Stimulated activated CD8-positive, alpha-beta memory T cell treated with anti-CD3 and anti-CD28 coated beads, Interleukin-7, amount 100 ng/mL, for 24 hours (primary cell): ENCODE data around the gene HRG.
"Not testable (repeated sequence)": the region's sequence is repeated elsewhere in the genome, so short reads cannot be mapped to it uniquely, and the experiment has no call there.

Experiments used
- DNase-seq: peaks from one replicate; pipeline ENCODE4 v3.0.0-alpha.2; 2020; ENCODE audit warnings: low read depth

The HRG gene, protein sequence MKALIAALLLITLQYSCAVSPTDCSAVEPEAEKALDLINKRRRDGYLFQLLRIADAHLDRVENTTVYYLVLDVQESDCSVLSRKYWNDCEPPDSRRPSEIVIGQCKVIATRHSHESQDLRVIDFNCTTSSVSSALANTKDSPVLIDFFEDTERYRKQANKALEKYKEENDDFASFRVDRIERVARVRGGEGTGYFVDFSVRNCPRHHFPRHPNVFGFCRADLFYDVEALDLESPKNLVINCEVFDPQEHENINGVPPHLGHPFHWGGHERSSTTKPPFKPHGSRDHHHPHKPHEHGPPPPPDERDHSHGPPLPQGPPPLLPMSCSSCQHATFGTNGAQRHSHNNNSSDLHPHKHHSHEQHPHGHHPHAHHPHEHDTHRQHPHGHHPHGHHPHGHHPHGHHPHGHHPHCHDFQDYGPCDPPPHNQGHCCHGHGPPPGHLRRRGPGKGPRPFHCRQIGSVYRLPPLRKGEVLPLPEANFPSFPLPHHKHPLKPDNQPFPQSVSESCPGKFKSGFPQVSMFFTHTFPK

DNA sequence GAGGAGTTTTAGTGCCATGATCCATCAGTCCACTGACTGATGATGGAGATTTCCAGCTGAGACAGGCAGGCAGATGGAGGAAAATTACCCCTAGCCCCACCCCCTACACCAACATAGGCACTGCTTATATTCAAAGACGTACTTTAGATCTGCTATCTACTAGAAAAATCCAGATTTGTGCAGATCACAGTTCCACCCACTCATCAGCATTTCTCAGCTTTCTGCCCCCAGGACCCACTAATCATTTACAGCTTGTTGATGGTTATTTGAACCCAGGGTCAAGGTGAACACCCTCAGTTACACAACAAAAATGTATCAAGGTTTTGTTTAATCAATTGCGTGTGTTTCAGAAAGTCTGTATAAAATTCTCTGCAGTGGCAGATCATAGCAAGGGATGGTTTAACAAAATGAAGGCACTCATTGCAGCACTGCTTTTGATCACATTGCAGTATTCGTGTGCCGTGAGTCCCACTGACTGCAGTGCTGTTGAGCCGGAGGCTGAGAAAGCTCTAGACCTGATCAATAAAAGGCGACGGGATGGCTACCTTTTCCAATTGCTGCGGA, at the start of gene HRG:
Gene HRG (plus strand): TSS at position 390 of the 564 bp plus-strand sequence. CDS start 18 bp downstream, at position 408.
- no peak for DNase-seq

DNA sequence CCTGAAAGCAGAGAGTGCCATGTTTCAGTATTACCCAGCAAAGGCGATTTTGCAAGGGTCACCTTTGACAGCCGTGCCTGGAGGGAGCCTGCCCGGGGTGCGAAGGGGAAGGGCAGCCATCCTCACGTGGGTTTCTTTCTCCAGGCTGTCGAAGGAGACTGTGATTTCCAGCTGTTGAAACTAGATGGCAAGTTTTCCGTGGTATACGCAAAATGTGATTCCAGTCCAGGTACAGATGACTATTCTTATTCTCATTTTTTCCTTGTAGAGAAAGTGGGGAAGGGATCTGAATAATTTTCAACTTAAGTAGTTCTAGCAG, 49.6 kb upstream of the HRG start:
- no peak for DNase-seq

DNA sequence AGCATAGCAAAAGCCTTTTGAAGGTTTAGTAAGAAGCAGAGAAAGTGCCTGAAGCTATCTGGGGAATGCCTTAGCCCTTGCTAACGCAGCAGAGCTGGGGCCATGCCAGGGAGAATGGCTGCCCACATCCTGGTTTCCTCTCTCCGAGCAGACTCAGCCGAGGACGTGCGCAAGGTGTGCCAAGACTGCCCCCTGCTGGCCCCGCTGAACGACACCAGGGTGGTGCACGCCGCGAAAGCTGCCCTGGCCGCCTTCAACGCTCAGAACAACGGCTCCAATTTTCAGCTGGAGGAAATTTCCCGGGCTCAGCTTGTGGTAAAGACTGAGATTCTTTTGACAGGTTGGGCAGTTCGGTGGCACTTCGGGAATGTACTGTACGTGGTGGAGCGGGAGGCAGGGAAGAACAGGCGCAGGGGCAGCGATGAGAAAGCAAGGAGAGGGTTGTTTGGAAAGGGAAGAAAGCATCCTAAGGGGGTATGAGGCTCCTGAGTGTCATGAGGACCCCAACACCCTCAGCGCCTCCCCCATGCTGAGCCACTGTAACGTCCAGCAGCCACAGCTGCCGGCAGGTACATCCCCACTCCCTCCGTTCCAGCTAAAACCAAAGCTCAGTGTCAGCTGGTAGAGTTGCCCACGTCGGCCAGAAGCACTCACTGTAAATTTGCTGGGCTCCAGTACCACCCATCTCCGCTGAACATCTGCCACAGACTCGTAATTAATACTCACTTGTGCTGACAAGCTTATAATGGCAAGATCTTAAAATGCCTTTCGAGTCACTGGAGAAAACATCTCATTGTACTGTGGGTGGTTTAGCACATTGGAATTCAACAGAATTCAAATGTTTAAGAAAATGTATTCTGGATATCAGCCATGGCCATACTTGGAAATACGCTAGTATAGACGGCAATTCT, 48.5 kb upstream of the HRG start:
- DNase-seq = peak; percentile 69

DNA sequence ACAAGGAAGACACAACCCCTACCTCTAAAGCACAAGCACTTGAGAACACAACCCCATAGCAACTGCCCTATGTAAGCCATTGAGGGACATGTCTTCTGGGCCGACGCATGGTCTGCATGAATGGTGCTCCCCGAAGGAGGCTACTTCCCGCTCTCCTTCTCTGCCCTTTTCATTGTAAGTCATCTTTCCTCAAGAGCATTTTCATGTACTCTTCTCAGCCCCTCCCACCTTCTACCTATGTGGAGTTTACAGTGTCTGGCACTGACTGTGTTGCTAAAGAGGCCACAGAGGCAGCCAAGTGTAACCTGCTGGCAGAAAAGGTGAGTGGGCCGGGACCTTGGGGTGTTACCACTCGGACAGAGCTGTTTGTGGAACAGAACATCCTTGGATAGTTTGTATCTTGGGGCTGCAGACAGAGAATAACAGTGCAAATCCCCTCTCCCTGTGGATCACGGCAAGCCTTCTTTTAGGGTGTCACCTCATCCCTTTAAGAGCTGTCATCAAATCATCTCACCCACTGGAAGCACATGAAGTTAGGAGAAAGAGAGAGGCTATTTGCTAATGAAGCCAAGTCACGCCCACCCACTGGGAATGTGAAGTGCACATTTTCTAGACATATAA, 47.4 kb upstream of the HRG start:
- DNase-seq = no peak

DNA sequence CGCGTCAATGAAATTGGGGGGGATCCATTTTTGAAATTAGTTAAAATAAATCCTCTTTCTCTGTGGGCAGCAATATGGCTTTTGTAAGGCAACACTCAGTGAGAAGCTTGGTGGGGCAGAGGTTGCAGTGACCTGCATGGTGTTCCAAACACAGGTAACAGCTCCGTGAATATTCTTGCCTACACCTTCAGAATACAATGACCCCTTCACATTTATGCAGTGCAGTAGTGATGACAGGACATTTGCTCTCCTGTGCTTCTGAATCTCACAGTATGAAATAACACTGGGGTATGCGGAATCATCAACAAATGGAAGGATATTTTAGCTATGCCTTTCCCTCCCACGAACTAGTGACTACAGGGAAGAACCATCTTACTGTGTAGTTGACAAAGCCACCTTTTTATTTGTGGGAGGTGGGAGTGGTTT, 46.0 kb upstream of the HRG start:
- DNase-seq = no peak

DNA sequence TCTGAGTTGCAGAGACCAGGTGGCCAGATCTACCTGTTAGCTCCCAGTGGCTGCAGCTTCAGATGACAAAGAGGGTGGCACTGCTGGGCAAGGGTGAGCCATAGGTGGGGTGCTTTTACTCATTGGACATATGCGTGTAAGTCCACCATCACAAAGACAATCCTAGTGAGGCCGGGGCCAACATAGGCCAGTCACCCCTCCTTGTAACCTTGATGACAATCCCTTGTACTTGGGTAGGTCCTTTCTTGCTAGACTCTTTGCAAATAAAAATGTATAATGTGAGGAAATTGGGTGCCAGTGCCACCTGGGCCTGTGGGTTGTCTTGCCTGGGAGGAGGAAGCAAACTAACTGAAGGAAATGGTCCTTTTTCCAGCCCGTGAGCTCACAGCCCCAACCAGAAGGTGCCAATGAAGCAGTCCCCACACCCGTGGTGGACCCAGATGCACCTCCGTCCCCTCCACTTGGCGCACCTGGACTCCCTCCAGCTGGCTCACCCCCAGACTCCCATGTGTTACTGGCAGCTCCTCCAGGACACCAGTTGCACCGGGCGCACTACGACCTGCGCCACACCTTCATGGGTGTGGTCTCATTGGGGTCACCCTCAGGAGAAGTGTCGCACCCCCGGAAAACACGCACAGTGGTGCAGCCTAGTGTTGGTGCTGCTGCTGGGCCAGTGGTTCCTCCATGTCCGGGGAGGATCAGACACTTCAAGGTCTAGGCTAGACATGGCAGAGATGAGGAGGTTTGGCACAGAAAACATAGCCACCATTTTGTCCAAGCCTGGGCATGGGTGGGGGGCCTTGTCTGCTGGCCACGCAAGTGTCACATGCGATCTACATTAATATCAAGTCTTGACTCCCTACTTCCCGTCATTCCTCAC, 45.4 kb upstream of the HRG start:
- no peak for DNase-seq

DNA sequence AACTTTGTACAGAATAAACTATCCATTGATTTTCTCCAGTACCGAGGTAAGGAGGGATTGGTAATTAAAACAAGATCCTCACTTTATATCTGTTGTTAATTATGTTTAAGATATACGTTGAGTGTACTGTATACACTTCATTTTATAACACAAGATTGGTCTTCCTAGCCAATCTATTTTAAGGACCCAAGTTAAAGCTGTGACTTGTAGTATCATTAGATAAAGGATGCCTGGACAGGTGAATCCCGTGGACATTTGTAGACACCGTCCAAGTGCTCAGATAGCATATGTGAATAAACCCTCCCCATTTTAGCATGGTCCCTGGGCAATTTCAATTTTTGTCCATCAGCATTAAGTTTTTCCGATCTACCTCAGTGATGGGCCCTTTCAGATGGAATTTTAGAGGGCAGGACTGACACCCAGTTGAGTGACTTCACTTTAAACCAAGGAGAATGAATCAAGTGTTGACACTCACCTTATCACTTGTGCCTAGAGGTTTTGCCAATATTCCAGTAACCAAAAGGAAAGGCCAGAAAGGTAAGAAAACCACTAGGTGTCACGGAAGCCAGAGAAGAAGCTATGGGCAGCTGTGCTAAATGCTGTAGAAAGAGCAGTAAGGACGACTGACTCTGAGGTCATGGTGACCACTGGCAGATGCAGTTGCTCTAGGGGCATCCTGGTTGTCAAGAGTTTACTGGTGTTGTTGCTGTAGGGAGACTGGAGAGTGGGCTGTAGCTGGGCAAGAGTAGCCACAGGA, 43.7 kb upstream of the HRG start:
- no peak for DNase-seq

DNA sequence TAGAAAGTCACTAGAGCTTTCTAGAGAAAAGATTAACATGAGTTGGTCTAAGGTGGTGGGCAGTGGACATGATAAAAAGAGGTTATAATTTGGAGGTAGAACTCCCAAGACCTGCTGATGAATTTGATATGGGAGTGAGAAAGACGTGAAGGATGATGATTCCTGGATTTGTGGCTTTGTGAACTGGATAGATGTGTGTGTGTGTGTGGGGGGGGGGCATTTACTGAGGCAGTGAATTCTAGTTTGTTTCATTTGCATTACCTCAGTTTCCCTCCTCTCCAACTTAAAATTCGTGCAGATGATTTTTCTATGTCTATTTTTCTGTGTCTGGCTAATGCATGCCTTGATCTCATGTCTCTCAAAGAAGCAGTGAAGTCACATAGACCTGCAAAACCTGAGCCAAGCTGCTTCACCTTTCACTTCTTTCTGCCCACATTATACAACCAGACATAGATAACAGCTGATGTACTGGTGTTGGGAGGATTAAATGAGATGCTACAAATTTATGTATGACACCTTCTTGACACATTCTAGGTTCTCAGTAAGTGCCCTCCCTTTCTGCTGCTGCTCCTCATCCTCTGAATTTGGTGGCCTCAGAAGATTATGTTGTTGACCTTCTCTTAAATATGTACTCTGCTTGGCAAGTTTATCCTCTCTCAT, 43.0 kb upstream of the HRG start:
- no peak for DNase-seq

DNA sequence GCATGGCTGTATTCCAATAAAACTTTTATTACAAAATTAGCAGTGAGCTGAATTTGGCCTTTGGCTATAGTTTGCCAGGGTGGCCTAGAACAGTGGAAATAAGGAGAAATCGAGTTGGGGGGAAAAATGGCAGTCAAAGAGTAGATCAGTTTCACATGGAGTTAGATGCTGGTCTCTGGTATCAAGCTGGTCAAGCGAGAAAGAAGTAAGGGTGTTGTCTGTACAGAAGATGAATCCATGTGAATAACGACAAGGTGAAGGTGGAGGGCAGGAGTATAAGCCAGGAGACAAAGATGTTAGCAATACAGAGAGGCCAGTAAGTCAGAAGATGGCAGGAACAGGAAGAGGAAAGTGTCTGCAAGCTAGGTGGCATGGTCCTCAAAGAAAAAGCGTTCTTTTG, 41.2 kb upstream of the HRG start:
- DNase-seq = no peak

DNA sequence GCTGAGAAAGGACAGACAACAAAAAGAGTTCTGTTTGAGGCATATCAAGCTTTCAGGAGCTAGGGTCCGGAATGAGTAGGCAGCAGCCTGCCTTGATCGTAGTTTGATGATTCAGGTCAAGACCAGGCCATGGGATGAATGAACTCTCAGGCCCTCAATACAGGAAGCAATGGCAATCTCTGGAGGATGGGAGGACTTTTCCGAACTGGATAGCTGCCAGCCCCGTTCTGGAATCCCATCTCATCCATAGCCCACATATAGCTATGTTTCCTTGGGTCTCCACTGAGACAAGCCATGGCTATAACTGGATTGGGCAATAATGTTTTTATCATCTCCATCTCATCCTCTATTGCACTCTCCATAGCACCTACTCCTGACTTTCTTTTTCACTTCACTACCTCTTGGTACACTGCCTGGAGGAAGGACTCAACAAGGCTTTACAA, 40.2 kb upstream of the HRG start:
- no peak for DNase-seq

DNA sequence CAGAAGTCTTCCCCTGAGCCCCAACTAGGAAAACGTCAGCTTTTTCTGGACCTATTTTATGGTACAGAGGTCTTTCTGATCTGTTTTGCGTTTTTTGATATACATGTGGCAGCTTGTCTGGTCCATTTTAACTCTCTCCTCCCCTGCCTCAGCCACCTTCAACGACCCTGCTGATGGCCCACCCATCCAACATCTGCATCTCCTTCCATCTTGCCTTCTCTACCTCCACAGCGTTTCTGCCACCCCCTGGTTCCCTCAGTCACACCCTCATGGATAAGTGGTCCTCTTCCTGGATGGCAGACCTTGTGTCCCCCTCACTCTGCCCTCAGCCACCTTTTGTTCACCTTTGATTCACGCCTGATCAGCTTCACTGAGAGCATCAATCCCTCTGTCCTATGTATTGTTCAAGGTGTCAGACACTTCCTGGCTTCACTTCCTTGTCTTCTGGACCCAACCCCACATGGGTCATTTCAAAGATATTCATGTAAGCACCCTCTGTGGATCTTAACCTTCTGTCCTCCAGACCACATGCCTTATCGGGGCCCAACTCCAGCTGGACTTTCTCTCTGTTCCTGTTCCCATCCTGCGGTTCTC, 39.5 kb upstream of the HRG start:
- DNase-seq = no peak

DNA sequence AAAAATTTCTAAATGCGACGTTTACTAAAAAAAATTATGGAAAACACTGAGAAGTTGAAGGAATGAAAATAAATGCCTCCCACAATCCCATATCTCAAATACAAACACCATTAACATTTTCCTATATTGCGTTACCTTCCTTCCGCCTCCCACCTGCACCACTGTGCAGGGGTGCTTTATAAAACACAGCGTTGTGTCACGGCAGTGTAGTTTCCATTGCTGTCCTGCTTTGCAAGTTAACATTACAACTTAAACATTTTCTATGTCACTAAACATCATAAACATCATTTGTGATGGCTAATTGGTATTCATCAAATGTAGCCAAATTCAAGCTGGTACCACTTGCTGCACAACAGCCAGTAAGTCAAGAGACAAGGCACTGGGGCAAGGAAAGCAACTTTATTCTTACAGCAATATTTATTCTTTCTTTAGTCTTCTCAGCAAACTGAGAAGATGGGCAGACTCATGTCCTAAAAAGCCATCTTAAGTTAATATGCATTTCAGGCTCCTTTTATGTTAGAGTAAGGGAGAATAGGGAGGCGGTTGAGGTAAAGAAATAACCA, 37.9 kb upstream of the HRG start:
- no peak for DNase-seq

DNA sequence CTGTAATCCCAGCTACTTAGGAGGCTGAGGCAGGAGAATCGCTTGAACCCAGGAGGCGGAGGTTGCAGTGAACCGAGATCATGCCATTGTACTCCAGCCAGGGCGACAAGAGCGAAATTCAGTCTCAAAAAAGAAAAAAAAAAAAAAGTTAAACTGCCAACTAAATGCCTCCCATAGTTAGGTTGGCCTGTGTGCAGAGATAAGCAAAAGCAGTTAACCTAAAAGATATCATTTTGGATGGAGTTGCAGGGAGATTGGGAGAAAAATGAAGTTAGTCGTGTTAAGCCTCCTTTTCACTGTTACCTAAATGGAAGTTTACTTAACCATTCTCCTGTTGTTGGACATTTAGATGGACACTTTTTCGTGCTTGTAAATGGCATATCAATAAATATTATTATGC, 37.1 kb upstream of the HRG start:
- DNase-seq = no peak

DNA sequence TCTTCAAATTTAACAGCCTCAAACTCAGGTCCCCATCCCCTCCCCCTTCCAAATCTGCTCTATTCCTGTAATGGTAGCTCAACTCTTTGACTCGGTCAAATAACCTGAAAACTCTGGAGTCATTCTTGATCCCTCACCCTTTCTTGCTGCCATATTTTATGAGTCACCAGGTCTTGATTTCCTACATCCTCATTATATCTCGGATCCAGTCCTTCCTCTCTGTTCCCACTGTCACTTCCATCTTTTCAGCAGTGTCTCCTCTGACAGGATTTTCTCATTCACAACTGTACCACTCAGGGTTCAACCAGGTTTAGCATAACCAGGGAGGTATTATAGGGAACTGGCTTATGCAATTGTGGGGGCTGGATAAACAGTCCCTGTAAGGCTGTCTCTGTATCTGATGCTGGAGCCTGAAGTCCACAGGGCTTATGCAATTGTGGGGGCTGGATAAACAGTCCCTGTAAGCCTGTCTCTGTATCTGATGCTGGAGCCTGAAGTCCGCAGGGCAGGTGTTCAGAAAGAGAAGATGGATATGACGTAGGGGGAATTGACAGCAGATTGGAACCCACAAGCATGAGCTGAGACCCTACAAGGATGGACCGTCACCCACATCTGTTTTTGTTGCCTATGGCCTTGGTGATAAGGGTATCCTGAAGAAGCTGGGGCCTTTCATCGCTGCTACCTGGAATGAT, 34.7 kb upstream of the HRG start:
- no peak for DNase-seq

DNA sequence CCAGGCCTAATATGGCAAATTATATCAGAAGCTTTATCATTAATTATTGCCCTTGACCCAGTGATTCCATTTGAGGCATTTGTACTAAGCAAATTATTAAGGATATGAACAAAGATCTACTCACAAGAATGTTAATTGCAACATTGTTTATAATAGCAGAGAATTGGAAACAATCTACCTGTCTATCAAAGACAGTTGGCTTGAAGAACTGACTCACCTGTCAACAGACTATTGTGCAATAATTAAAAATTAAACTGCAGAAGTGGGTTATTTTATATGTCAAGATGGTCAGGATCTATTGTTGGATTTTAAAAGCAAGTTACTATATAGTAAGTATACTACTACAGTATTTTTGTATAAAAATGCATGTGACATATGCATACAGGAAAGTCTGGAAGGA, 32.3 kb upstream of the HRG start:
- no peak for DNase-seq

DNA sequence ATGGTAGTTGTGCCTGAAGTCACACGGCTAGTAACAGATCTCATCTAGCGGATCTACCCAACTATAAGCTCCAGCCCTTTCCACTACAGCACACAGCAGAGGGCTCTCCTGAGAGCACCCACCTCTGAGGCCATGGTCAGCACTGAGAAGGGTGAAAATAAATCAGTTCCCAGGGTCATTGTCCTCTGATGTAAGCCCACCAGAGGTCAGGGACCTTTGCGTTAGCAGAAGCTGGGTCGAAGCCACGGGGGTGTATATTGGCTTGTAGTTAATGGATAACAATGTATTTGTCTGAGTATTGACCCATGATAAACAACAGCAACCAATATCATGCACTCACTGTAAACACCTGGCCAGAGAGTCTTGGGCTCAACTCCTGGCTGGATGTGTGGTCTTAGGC, 31.6 kb upstream of the HRG start:
- not testable (repeated sequence) for DNase-seq

DNA sequence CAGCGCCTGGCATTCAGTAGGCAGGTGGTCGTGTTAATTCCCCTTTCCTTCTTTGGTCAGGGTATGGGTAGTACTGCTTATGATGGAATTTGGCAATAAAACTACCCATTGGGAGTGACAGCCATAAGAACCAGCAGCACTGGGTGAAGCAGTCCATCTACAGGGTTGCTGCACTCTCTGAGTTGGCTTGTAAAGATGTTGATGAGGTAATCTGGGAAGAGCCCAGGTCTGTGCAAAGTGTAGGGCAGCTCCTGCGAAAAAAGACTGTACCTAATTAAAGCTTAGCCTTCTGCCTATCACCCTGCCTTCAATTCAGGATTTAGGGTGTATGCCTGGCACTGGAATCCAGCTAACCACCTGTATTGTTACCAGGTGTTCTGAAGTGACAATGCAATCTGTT, 30.3 kb upstream of the HRG start:
- DNase-seq = no peak

DNA sequence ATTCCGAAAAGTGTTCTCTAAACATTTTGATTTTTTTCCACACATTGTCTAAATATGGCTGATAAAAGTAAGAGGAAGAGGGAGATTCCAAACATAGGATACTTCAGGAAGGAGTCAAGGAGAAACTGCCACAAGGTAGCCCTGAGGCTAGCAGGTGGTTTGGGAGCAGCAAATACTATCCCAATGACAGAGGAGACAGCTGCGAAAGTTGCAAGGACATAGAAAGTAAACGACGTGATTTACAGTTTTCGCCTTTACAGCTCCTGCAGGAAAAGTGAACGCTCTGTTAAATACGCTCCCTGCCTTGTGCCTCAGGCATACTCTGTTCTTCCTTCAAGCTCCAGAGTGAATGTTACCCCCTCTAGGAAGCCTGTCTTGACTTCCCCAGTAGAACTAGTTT, 29.3 kb upstream of the HRG start:
- no peak for DNase-seq

DNA sequence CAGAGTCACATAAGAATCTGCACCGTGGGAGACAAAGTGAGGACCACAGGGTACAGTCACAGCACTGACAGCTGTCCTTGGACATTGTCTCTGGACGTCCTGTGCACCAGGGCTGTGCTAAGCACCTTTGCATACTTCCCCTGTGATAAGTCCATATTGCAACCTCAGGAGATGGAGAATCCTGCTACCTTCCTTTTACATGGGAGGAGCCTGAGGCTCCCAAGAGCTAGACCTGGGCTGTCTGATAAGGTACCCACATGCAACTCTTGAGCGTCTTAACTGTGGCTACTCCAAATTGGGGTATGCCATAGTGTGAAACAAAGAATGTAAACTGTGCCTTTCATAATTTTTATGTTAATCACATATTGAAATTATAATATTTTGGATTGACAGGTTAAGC, 28.1 kb upstream of the HRG start:
- no peak for DNase-seq
